Gastroesophageal sphincter (tissue), 3 donors: ENCODE measurements around the gene HNF1B.
"Not testable (repeated sequence)": the region's sequence is repeated elsewhere in the genome, so short reads cannot be mapped to it uniquely, and the experiment has no call there.

Experiments
- POLR2A ChIP-seq, 2 donors: fragments of 450-650 bp; IDR thresholded peaks; one replicate each; pipeline ENCODE4 v1.6.1; 2017; ENCODE audit warnings: antibody characterized with exemption in 2 of 2, mild to moderate bottlenecking in 2 of 2, moderate library complexity in 1 of 2
- TF ChIP-seq, protein P1 (sequence below), 4 experiments: fragments of 200-600 bp in 2 of 4; fragments of 450-650 bp in 2 of 4; sonication (generic) in 1 of 4; IDR thresholded peaks; one replicate each; pipeline ENCODE4 v1.5.1; 2017 to 2019; ENCODE audit warnings: antibody characterized with exemption in 4 of 4, mild to moderate bottlenecking in 2 of 4, moderate library complexity in 2 of 4

DNA sequence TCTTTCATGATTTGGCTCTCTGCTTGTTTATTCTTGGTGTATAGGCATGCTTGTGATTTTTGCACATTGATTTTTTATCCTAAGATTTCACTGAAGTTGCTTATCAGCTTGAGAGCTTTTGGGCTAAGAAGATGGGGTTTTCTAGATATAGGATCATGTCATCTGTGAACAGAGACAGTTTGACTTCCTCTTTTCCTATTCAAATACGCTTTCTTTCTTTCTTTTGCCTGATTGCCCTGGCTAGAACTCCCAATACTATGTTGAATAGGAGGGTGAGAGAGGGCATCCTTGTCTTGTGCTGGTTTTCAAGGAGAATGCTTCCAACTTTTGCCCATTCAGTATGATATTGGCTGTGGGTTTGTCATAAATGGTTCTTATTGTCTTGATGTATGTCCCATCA, 37.6 kb upstream of the HNF1B start:
- TF ChIP-seq, protein P1, sequence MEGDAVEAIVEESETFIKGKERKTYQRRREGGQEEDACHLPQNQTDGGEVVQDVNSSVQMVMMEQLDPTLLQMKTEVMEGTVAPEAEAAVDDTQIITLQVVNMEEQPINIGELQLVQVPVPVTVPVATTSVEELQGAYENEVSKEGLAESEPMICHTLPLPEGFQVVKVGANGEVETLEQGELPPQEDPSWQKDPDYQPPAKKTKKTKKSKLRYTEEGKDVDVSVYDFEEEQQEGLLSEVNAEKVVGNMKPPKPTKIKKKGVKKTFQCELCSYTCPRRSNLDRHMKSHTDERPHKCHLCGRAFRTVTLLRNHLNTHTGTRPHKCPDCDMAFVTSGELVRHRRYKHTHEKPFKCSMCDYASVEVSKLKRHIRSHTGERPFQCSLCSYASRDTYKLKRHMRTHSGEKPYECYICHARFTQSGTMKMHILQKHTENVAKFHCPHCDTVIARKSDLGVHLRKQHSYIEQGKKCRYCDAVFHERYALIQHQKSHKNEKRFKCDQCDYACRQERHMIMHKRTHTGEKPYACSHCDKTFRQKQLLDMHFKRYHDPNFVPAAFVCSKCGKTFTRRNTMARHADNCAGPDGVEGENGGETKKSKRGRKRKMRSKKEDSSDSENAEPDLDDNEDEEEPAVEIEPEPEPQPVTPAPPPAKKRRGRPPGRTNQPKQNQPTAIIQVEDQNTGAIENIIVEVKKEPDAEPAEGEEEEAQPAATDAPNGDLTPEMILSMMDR (IDR thresholded peaks at IDR 0.05): not testable (repeated sequence)
- not testable (repeated sequence) for TF ChIP-seq POLR2A (IDR thresholded peaks at IDR 0.05)
